ENCODE data around the gene FBXL14. TPM values are rescaled to one million over a fixed set of nuclear protein-coding genes. Genes with fewer than 3 reads are reported as not detected.

The FBXL14 gene
- total RNA-seq, 4 donors from 2014 or later, result 10.9 to 16.4 (median 13.1) TPM

- ATAC-seq, result no peak
- Histone ChIP-seq H3K36me3 (no peaks in the 10 kb centered on the region), H3K9me3 (no peaks in the 10 kb centered on the region), H3K27ac (no peak overlapping the region), H3K27me3 (peaks cover 37% of the 10 kb centered on the region), H3K4me1 (no peaks in the 10 kb centered on the region), H3K4me3 (no peak overlapping the region)
- no peak for TF ChIP-seq POLR2AphosphoS5 (IDR thresholded peaks at IDR 0.05)
- no peak for TF ChIP-seq CTCF (IDR thresholded peaks at IDR 0.05)
- no peak for TF ChIP-seq EP300 (IDR thresholded peaks at IDR 0.05)
- TF ChIP-seq POLR2A (IDR thresholded peaks at IDR 0.05), result no peak
- WGBS, 2 donors (ENCODE audit: low coverage in 1 of 2), result 80 to 89% methylated on average over 4 of the region's 4 CpGs
Measured at GRCh38 chr12:1536817-1537216, 57.6 kb downstream of the FBXL14 start.

GRCh38 chr12:1534748-1535147 is 59.6 kb downstream of the FBXL14 start:
- no peak for ATAC-seq
- 100% methylated on average over 1 of the region's 3 CpGs for WGBS, 2 donors (ENCODE audit: low coverage in 1 of 2)
- H3K9me3 ChIP-seq, result no peaks in the 10 kb centered on the region
- peaks cover 0 to 15% (median 3%) of the 10 kb centered on the region in 3 donors for H3K4me1 ChIP-seq
- no peak overlapping the region for H3K4me3 ChIP-seq
- H3K27me3 ChIP-seq, result peaks cover 56% of the 10 kb centered on the region
- TF ChIP-seq POLR2A (IDR thresholded peaks at IDR 0.05) (no peak), POLR2AphosphoS5 (IDR thresholded peaks at IDR 0.05) (no peak)
- H3K27ac ChIP-seq, result no peak overlapping the region
- H3K36me3 ChIP-seq, result no peaks in the 10 kb centered on the region

GRCh38 chr12:1533602-1534304 is 60.6 kb downstream of the FBXL14 start:
- H3K4me1 ChIP-seq, result peaks cover 0 to 24% (median 3%) of the 10 kb centered on the region in 3 donors
- H3K27me3 ChIP-seq, result peaks cover 66% of the 10 kb centered on the region
- H3K4me3 ChIP-seq, result no peak overlapping the region
- no peaks in the 10 kb centered on the region for H3K9me3 ChIP-seq
- ATAC-seq, result no peak
- no peak overlapping the region for H3K27ac ChIP-seq
- 73 to 80% methylated on average over 8 to 14 of the region's 16 CpGs for WGBS, 2 donors (ENCODE audit: low coverage in 1 of 2)
- H3K36me3 ChIP-seq, result no peaks in the 10 kb centered on the region
- TF ChIP-seq POLR2A (IDR thresholded peaks at IDR 0.05), result no peak
- TF ChIP-seq POLR2AphosphoS5 (IDR thresholded peaks at IDR 0.05), result no peak
- TF ChIP-seq CTCF (IDR thresholded peaks at IDR 0.05), result no peak
- no peak for TF ChIP-seq EP300 (IDR thresholded peaks at IDR 0.05)

GRCh38 chr12:1533205-1533601 is 61.2 kb downstream of the FBXL14 start:
- Histone ChIP-seq H3K4me3 (no peak overlapping the region), H3K27me3 (peaks cover 65% of the 10 kb centered on the region), H3K36me3 (no peaks in the 10 kb centered on the region), H3K9me3 (no peaks in the 10 kb centered on the region), H3K27ac (no peak overlapping the region), H3K4me1 (peaks cover 0 to 24% (median 3%) of the 10 kb centered on the region in 3 donors)
- no peak for ATAC-seq
- 75 to 85% methylated on average over 7 to 9 of the region's 9 CpGs for WGBS, 2 donors (ENCODE audit: low coverage in 1 of 2)
- no peak for TF ChIP-seq EP300 (IDR thresholded peaks at IDR 0.05)

- H3K9me3 ChIP-seq, result no peaks in the 10 kb centered on the region
- H3K36me3 ChIP-seq, result no peaks in the 10 kb centered on the region
- no peak overlapping the region for H3K27ac ChIP-seq
- TF ChIP-seq POLR2AphosphoS5 (IDR thresholded peaks at IDR 0.05) (no peak), EP300 (IDR thresholded peaks at IDR 0.05) (no peak), CTCF (IDR thresholded peaks at IDR 0.05) (no peak), POLR2A (IDR thresholded peaks at IDR 0.05) (no peak)
- 76 to 87% methylated on average over 6 to 9 of the region's 11 CpGs for WGBS, 2 donors (ENCODE audit: low coverage in 1 of 2)
- peaks cover 0 to 24% (median 3%) of the 10 kb centered on the region in 3 donors for H3K4me1 ChIP-seq
- H3K27me3 ChIP-seq, result peaks cover 65% of the 10 kb centered on the region
- no peak for ATAC-seq
- H3K4me3 ChIP-seq, result no peak overlapping the region
Measured at GRCh38 chr12:1532375-1533165, 61.8 kb downstream of the FBXL14 start.

All from gastroesophageal sphincter (tissue), 4 donors.